Sigmoid colon (tissue), 4 donors: ENCODE measurements around the gene SLFN12L.

Source experiments
- CTCF ChIP-seq, 4 experiments: fragments of 450-650 bp in 3 of 4; fragments of 200-600 bp in 1 of 4; IDR thresholded peaks; one replicate each; pipeline ENCODE4 v1.5.1; 2016 to 2019; ENCODE audit warnings: antibody characterized with exemption in 4 of 4, mild to moderate bottlenecking in 3 of 4, moderate library complexity in 2 of 4
- EP300 ChIP-seq, 4 donors: sonication (generic); formaldehyde crosslinking; IDR thresholded peaks; one replicate each; pipeline ENCODE4 v1.6.1; 2017; ENCODE audit warnings: antibody characterized with exemption in 4 of 4
- POLR2A ChIP-seq, 2 donors: fragments of 450-650 bp; IDR thresholded peaks; one replicate each; pipeline ENCODE4 v1.6.1; 2016; ENCODE audit warnings: antibody characterized with exemption in 2 of 2, mild to moderate bottlenecking in 2 of 2, moderate library complexity in 2 of 2
- POLR2AphosphoS5 ChIP-seq, 4 donors: sonication (generic); formaldehyde crosslinking; IDR thresholded peaks; one replicate each; pipeline ENCODE4 v1.6.1; 2017; ENCODE audit warnings: antibody characterized with exemption in 4 of 4

GRCh38 chr17:35521150-35521549 is 16.3 kb downstream of the SLFN12L start:
- TF ChIP-seq EP300 (IDR thresholded peaks at IDR 0.05) (no peak), CTCF (IDR thresholded peaks at IDR 0.05) (no peak), POLR2AphosphoS5 (IDR thresholded peaks at IDR 0.05) (no peak), POLR2A (IDR thresholded peaks at IDR 0.05) (no peak)
